HepG2 (cell line): ENCODE measurements around the gene WDR6. TPM values are rescaled to one million over a fixed set of nuclear protein-coding genes. Genes with fewer than 3 reads are reported as not detected.
A peak's percentile ranks its signal among the peaks of the same experiment; 100 is the strongest.

ENCODE experiments used
- ARNT ChIP-seq: fragments of 450-650 bp; IDR thresholded peaks from 2 replicates; pipeline ENCODE4 v1.6.1; 2017
- ATF7 ChIP-seq, 2 experiments: fragments of 450-650 bp in 1 of 2; sonication (generic) in 1 of 2; formaldehyde crosslinking in 1 of 2; IDR thresholded peaks; 2 replicates each; pipeline versions ENCODE4 v1.4.0 to v1.6.1; 2016 to 2020; ENCODE audit warnings: antibody characterized with exemption in 1 of 2, mild to moderate bottlenecking in 1 of 2, missing genetic modification reagents in 1 of 2
- CAMTA2 ChIP-seq: sonication (generic); formaldehyde crosslinking; IDR thresholded peaks from 2 replicates; pipeline ENCODE4 v1.4.0; 2020; ENCODE audit warnings: mild to moderate bottlenecking, missing genetic modification reagents, borderline replicate concordance
- GMEB2 ChIP-seq: IDR thresholded peaks from 2 replicates; pipeline ENCODE4 v1.6.1; 2016; ENCODE audit warnings: missing biosample characterization, missing genetic modification reagents, low read depth
- MIER3 ChIP-seq: IDR thresholded peaks from 2 replicates; pipeline ENCODE4 v1.6.1; 2016; ENCODE audit warnings: missing compliant biosample characterization, borderline replicate concordance
- MYC ChIP-seq: sonication (generic); formaldehyde crosslinking; IDR thresholded peaks from 2 replicates; pipeline ENCODE4 v1.9.0; 2021; ENCODE audit warnings: missing genetic modification reagents, borderline replicate concordance
- TSC22D2 ChIP-seq: sonication (generic); formaldehyde crosslinking; IDR thresholded peaks from 2 replicates; pipeline ENCODE4 v1.5.1; 2020; ENCODE audit warnings: missing genetic modification reagents, mild to moderate bottlenecking, borderline replicate concordance
- ZFP36L1 ChIP-seq: sonication (generic); formaldehyde crosslinking; IDR thresholded peaks from 2 replicates; pipeline ENCODE4 v1.8.0; 2022; ENCODE audit warnings: mild to moderate bottlenecking, missing genetic modification reagents, moderate library complexity
- ZNF280D ChIP-seq: sonication (generic); formaldehyde crosslinking; IDR thresholded peaks from 2 replicates; pipeline ENCODE4 v1.5.1; 2020; ENCODE audit warnings: mild to moderate bottlenecking, missing genetic modification reagents
- ZNF281 ChIP-seq: sonication (generic); formaldehyde crosslinking; IDR thresholded peaks from 2 replicates; pipeline ENCODE4 v1.4.0; 2020; ENCODE audit warnings: missing genetic modification reagents, borderline replicate concordance
- ZNF30 ChIP-seq: sonication (generic); formaldehyde crosslinking; IDR thresholded peaks from 2 replicates; pipeline ENCODE4 v1.5.0; 2020; ENCODE audit warnings: mild to moderate bottlenecking, missing genetic modification reagents
- ZNF639 ChIP-seq: conservative IDR thresholded peaks from 2 replicates; pipeline ENCODE4 v1.6.1; 2018; ENCODE audit warnings: missing genetic modification reagents
- polyA plus RNA-seq, 8 experiments: library from polyadenylated mRNA; depleted of rRNA in 3 of 8; stranded (reverse) in 7 of 8; unstranded in 1 of 8; fragments of >200 nt; fragmentation: Illumina TruSeq in 4 of 8; extraction: Trizol in 4 of 8; gene quantifications; 2 replicates each; pipeline versions ENCODE4 v1.2.1 to v1.2.3, GENCODE V29; 2011 to 2016; ENCODE audit warnings: low read depth in 4 of 8, missing spikeins in 1 of 8, mixed read lengths in 1 of 8; ENCODE audit not compliant: insufficient read depth in 1 of 8
- total RNA-seq, 5 experiments: library from RNA; depleted of rRNA; stranded (reverse); fragments of >200 nt; fragmentation: Illumina TruSeq; extraction: Trizol; gene quantifications; 2 replicates each; pipeline ENCODE4 v1.2.3, GENCODE V29; 2016; ENCODE audit warnings: low read depth in 1 of 5
- TF ChIP-seq, protein P1 (sequence below): sonication (generic); formaldehyde crosslinking; IDR thresholded peaks from 2 replicates; pipeline ENCODE4 v1.4.0; 2020; ENCODE audit warnings: missing genetic modification reagents
- TF ChIP-seq, protein P2 (sequence below): sonication (generic); formaldehyde crosslinking; IDR thresholded peaks from 2 replicates; pipeline ENCODE4 v1.9.0; 2021; ENCODE audit warnings: missing genetic modification reagents, borderline replicate concordance

Gene WDR6
- total and polyA plus RNA-seq, 2 of the 13 experiments (the other 11 are each of a cell fraction or from before 2014, with no cell fraction given) = 73.4 to 139 TPM

GRCh38 chr3:49021213-49021812 lies 14.1 kb downstream of the WDR6 start (continued):
- TF ChIP-seq ZNF280D (CRISPR knock-in tag) = peak; percentile 55; the same call in 1 of the 2 replicates
- no peak for TF ChIP-seq ATF7 (IDR thresholded peaks at IDR 0.05)
- 0 out of 2 replicates have a peak, but pooled peaks have one; percentile 4 for TF ChIP-seq ATF7 (CRISPR knock-in tag; IDR thresholded peaks at IDR 0.05)
- TF ChIP-seq, protein P1, sequence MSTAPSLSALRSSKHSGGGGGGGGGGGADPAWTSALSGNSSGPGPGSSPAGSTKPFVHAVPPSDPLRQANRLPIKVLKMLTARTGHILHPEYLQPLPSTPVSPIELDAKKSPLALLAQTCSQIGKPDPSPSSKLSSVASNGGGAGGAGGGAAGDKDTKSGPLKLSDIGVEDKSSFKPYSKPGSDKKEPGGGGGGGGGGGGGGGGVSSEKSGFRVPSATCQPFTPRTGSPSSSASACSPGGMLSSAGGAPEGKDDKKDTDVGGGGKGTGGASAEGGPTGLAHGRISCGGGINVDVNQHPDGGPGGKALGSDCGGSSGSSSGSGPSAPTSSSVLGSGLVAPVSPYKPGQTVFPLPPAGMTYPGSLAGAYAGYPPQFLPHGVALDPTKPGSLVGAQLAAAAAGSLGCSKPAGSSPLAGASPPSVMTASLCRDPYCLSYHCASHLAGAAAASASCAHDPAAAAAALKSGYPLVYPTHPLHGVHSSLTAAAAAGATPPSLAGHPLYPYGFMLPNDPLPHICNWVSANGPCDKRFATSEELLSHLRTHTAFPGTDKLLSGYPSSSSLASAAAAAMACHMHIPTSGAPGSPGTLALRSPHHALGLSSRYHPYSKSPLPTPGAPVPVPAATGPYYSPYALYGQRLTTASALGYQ (CRISPR knock-in tag) = 0 out of 2 replicates have a peak, but pooled peaks have one; percentile 28
- TF ChIP-seq ARNT = no peak
- TF ChIP-seq, protein P2, sequence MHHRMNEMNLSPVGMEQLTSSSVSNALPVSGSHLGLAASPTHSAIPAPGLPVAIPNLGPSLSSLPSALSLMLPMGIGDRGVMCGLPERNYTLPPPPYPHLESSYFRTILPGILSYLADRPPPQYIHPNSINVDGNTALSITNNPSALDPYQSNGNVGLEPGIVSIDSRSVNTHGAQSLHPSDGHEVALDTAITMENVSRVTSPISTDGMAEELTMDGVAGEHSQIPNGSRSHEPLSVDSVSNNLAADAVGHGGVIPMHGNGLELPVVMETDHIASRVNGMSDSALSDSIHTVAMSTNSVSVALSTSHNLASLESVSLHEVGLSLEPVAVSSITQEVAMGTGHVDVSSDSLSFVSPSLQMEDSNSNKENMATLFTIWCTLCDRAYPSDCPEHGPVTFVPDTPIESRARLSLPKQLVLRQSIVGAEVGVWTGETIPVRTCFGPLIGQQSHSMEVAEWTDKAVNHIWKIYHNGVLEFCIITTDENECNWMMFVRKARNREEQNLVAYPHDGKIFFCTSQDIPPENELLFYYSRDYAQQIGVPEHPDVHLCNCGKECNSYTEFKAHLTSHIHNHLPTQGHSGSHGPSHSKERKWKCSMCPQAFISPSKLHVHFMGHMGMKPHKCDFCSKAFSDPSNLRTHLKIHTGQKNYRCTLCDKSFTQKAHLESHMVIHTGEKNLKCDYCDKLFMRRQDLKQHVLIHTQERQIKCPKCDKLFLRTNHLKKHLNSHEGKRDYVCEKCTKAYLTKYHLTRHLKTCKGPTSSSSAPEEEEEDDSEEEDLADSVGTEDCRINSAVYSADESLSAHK = peak; percentile 63; the same call in 1 of the 2 replicates
- peak; percentile 77 for TF ChIP-seq MYC (CRISPR knock-in tag)
- TF ChIP-seq TSC22D2 (CRISPR knock-in tag) = 0 out of 2 replicates have a peak, but pooled peaks have one; percentile 69
- no peak for TF ChIP-seq CAMTA2 (CRISPR knock-in tag)
- peak; percentile 69 for TF ChIP-seq ZNF639 (CRISPR knock-in tag)
- 0 out of 2 replicates have a peak, but pooled peaks have one; percentile 16 for TF ChIP-seq ZNF281 (CRISPR knock-in tag)
- TF ChIP-seq GMEB2 (CRISPR knock-in tag) = 0 out of 2 replicates have a peak, but pooled peaks have one; percentile 15
- TF ChIP-seq MIER3 = peak; percentile 81
- TF ChIP-seq ZFP36L1 (CRISPR knock-in tag) = peak; percentile 14; the same call in 1 of the 2 replicates
- 0 out of 2 replicates have a peak, but pooled peaks have one; percentile 18 for TF ChIP-seq ZNF30 (CRISPR knock-in tag)
